Inflammatory macrophage (primary cell): ENCODE results near the gene HBA1.
A peak's percentile ranks its signal among the peaks of the same experiment; 100 is the strongest.
"Not testable (repeated sequence)": the region's sequence is repeated elsewhere in the genome, so short reads cannot be mapped to it uniquely, and the experiment has no call there.

Experiments
- DNase-seq, 2 donors: peaks; one replicate each; pipeline ENCODE4 v3.0.0-alpha.2; 2020 to 2022
- total RNA-seq, 18 experiments: gene quantifications; one replicate each; lab custom pipeline; 2026; ENCODE audit warnings: mixed read lengths in 6 of 18, inconsistent platforms in 2 of 18; lab: John Stamatoyannopoulos, UW

Gene HBA1
- total RNA-seq, result 0 to 0.32 (median 0) reads per million in 18 experiments

DNA sequence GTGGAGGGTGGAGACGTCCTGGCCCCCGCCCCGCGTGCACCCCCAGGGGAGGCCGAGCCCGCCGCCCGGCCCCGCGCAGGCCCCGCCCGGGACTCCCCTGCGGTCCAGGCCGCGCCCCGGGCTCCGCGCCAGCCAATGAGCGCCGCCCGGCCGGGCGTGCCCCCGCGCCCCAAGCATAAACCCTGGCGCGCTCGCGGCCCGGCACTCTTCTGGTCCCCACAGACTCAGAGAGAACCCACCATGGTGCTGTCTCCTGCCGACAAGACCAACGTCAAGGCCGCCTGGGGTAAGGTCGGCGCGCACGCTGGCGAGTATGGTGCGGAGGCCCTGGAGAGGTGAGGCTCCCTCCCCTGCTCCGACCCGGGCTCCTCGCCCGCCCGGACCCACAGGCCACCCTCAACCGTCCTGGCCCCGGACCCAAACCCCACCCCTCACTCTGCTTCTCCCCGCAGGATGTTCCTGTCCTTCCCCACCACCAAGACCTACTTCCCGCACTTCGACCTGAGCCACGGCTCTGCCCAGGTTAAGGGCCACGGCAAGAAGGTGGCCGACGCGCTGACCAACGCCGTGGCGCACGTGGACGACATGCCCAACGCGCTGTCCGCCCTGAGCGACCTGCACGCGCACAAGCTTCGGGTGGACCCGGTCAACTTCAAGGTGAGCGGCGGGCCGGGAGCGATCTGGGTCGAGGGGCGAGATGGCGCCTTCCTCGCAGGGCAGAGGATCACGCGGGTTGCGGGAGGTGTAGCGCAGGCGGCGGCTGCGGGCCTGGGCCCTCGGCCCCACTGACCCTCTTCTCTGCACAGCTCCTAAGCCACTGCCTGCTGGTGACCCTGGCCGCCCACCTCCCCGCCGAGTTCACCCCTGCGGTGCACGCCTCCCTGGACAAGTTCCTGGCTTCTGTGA, at the start of gene HBA1:
TSS of gene HBA1 (plus strand) at position 204 of the 906 bp plus-strand sequence. CDS start at position 241, 37 bp downstream.
- DNase-seq, result not testable (repeated sequence)

DNA sequence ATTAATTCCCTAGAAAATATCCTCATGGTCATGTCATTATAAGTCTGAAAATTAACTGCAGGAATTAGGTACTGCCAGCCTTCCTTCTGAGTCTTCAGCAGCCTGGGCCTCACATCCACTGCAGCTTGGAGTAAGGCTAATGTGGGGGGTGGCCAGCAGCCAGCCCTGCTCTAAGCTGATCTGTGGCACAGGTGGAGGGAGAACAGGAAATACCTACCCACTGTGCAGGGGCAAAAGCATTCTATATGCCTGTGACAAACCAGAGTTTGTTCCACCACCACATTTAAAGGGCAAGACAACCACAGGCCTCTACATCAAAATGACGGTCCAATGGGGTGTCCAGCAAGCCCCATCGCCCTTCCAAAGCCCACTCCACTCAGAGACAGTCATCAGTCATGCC, 47.4 kb upstream of the HBA1 start:
- no peak for DNase-seq

DNA sequence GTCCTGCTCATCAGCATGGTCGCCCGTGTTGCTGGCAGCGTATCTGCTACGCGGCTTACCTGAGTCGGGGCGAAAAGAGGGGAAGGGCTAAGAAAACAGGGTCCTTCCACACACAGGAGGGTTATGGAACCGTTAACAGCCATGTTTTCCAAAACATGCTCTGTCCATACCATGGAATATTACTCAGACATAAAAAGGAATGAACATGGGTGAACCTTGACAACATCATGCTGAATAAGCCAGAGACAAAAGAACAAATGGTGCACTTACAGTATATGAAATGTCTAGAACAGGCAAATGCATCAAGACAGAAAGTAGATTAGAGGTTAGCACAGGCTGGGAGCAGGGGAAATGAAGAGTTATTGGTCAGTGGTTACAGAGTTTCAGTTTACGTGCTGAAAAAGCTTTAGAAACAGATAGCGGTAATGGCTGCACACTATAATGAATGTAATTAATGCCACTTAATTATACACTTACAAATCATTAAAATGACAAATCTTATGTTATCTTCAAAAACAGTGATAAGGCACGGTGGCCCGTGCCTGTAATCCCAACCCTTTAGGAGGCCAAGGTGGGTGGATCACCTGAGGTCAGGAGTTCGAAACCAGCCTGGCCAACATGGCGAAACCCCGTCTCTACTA, 45.8 kb upstream of the HBA1 start:
- DNase-seq, result no peak

DNA sequence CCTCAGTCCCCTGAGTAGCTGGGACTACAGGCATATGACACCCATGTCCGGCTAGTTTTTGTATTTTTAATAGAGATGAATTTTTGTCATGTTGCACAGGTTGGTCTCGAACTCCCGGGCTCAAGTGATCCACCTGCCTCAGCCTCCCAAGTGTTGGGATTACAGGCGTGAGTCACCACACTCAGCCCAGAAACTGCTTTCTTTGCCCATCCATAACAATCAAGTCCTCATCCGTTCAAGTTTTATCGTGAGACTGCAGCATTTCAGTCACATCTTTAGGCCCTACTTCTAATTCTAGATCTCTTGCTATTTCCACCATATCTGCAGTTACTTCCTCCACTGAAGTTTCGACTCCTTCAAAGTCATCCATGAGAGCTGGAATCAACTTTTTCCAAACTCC, 44.4 kb upstream of the HBA1 start:
- no peak for DNase-seq

DNA sequence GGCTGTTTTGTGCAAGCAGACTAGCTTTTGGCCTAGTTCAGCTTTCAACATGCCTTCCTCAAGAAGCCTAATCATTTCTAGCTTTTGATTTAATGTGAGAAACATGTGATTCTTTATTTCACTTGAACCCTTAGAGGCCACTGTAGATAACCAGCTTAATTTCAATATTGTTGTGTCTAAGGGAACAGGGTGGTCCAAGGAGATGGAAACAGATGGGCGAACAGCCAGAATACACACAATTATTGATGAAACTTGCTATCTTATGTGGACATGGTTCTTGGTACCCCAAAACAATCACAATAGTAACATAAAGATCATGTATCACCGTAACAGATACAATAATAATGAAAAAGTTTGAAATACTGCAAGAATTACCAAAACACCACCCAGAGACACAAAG, 42.8 kb upstream of the HBA1 start:
- DNase-seq, result no peak

DNA sequence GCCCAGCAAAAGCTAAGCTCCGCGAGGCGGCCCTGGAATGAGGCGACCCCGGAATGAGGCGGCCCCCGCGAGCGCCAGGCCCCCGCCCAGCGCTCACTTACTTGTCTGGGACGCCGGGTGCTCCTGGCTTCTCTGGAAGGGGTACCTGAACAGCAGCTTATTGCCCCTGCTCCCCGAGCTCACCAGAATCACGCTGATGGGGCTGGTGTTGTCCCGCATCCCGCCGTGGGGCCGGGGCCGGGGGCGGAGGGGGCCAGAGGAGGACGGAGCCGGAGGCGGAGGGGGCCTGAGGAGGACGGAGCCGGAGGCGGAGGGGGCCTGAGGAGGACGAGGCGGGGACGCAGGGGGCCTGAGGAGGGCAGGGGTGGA, 38.4 kb upstream of the HBA1 start:
- DNase-seq, result no peak

DNA sequence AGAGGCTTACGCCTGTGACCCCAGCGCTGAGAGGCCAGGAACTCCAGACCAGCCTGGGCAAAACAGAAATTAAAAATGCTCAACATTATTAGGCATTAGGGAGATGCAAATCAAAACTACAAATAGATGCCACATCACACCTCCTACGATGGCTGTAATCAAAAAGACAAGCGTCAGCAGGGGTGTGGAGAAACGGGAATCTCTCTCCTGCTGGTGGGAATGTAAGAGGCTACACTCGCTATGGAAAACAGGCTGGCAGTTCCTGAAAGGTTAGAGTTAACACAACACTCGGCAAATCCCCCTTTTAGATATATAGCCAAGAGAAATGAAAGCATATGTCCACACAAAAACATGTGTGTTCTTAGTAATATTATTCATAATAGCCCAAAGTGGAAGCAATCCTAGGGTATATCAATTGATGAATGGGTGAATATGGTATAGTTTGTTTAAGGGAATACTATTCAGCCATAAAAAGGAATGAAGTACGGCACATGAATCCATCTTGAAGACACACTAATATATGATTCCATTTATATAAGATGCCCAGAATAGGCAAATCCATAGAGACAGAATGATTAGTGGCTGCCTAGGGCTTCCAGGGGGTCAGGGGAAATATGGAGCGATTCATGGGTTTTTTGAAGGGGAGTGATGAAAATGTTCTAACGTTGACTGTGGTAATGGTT, 36.2 kb upstream of the HBA1 start:
- DNase-seq, result no peak

DNA sequence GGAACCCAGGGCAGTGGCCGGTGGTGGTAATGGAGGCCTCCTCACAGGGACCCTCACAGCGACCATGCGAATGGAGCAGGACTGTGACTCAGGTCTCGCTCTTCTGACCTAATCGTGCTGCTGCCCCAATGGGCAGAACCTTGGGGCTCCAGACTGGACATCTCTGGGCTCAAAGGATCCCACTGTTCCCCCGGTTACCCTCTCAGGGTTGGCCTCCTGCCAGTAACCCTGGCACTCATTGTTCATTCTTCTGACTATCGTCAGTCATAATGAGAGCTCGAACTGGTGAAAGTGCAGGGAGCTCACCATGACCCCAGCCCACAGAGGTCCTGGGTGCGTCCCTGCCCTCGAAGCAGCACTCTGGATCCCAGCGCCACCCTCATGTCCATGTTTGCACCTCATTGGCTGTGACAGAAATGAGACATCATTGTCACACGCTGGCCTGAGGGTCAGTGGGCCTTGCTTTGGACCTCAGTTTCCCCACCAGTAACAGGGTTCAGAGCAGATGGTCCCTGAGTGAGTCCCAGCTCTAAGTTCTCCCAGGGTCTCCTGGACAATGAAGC, 34.0 kb upstream of the HBA1 start:
- no peak for DNase-seq

DNA sequence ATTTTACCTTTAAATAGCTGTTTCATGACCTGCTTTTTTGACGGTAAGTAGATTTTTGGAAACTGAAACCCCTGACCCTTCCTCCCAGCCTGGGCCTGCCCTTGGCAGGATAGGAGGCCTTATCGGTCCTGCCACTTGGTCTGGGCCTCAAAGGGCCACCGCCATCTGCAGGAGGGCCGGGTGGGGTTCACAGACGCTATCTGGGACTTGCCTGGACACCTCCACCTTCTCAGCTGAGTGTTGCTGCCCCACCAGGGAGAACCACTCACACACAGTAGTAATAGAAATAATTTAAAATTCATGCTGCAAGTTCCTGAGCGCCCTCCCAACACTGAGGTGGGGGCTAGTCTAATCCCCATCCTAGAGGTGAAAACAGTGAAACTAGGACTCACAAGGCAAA, 33.4 kb upstream of the HBA1 start:
- DNase-seq, result no peak

DNA sequence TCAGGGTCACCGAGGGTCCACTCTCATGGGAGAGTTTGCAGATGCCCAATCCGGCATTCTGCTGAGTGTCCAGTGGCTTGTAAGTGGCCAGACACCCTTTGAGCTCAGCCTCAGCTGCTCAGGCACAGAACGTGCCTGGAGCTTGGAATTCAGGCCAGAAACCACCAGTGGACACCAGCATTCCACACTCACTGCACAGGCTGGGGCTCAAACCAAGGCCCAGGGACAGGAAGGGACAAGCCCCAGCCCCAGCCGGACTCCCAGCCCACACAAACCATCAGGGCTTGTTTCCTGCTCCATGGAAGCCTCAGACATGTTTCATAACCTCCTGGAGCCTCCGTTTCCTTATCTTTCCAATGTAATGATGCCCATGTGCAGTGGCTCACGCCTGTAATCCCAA, 33.0 kb upstream of the HBA1 start:
- no peak for DNase-seq

DNA sequence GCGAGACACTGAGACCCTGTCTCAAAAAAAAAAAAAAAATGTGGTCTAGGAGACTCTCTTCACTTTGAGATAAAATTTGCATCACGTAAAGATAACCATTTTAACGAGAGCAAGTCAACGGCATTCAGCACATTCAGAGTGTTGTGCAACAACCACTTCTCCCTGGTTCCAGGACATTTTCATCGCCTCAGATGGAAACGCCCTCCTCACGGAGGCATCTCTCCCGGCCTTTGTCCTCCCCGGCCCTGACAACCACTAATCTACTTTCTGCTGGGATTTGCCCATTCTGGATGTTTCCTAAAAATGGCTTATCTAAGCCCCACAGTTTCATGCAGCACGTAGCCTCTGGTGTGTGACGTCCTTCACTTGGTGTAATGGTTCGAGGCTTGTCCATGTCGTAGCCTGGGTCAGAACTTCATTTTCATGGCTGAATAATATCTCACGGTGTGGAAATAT, 31.7 kb upstream of the HBA1 start:
- no peak for DNase-seq

DNA sequence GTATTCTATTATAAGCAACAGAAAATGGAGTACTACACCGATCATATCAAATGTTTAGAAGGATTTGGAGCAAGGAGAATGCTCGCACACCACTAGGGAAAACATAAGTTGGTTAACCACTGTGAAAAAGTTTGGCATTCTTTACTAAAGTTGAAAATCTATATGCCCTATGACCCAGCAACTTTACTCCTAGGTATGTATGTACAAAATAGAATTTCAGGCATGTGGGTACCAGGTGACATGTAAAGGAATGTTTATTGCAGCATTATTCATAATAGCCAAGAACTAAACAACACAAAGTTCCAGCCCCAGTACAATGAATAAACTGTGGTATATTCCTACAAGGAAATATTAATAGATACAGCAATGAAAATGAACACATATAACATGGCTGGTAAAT, 29.8 kb upstream of the HBA1 start:
- DNase-seq, result no peak

DNA sequence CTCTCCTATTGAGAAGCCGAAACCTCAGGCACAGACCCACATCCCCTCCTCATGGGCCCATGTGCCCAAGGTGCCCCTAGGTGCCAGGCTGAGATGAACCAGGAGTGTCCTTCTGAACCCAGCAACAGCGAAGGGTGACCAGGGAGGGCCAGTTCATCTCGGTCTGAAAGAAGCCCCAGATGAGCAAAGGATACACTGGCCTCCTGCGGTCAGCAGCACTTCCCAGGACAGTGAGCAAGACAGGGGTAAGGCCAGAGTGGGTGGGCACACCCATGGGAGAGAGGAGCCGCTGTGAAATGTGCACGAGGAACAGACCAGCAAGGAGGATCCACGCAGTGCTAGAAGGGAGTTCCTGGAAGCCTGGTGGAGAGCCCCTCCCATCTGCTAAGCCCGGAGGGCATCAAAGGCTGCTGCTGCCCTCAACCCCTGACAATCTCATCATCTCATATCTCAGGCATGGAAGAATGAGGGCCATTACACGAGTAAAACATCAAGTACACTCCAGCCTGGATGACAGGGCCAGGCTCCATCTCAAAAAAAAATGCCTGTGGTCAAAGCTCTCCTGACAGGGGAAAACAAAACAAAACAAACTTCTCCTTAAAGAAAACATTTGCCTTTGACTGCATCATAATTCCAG, 27.3 kb upstream of the HBA1 start:
- no peak for DNase-seq

DNA sequence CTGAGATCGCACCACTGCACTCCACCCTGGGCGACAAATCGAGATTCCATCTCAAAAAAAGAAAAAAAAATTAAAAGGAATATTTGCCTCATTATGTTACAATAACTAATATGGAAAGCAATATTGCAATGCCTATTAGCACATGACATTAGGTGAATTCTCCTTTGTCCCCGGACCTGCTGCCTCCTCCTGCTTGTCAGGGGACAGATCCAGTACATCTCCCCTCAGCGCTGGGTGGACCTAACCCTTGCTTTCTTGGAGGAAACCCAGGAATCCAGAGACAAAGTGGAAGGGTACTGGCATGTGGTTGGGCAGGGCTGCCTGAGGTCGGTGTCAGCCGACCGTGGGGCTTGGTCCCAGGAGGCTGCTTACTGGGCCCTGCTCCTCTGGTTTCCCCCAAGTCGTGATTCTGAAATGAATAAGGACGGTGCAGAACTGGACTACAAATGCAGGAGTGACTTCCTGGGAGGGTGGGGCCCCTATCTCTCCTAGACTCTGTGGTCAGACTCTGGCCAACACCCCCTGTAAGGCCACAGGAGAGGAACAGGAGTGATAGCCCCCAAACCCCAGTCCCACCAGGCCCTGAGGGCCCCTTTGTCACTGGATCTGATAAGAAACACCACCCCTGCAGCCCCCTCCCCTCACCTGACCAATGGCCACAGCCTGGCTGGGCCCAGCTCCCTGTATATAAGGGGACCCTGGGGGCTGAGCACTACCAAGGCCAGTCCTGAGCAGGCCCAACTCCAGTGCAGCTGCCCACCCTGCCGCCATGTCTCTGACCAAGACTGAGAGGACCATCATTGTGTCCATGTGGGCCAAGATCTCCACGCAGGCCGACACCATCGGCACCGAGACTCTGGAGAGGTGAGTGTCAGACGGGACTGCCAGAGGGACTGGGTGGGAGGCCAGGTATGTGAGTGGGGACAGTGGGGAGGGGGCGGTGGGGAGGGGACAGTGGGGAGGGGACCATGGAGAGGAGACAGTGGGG, 24.0 kb upstream of the HBA1 start, which contains the start of gene HBZ:
TSS of gene HBZ (plus strand) at position 504 of the 988 bp plus-strand sequence. CDS start at position 770, 266 bp downstream.
- DNase-seq, result no peak

DNA sequence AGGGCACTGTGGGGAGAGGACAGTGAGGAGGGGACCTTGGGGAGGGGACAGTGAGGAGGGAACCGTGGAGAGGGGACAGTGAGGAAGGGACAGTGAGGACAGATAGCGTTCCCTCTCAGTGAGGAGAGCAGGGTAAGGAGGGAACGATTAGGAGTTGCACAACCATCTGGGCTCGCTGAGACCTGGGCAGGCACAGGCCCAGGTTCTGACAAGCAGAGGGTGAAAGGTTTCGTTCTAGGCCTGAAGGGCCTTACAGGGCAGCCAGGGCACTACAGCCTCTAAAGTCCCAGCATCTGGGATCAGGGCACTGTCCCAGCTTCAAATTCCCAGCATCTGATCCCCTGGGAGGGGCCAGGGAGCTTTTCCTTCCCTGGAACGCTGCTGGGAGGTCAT, 23.4 kb upstream of the HBA1 start:
- not testable (repeated sequence) for DNase-seq

DNA sequence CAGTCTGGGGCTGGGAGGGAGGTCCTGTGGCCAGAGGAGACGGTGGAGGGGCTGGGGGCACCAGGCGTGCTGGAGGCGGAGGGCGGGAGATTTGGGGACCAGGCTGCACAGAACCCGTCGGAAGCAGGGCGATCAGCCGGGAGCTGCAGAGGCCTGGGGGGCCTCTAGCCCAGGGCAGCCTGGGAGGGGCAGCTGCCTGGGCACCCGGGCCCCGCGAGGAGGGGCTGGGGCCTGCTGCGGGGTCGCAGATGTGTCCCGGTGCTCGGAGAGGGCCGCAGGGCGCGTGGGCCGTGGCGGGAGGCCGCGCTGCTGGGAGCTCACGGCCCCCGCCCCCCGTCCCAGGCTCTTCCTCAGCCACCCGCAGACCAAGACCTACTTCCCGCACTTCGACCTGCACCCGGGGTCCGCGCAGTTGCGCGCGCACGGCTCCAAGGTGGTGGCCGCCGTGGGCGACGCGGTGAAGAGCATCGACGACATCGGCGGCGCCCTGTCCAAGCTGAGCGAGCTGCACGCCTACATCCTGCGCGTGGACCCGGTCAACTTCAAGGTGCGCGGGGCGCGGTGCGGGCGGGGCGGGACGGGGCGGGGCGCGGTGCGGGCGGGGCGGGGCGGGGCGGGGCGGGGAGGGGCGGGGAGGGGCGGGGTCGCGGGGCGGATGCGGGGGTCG, 22.8 kb upstream of the HBA1 start:
- not testable (repeated sequence) for DNase-seq

DNA sequence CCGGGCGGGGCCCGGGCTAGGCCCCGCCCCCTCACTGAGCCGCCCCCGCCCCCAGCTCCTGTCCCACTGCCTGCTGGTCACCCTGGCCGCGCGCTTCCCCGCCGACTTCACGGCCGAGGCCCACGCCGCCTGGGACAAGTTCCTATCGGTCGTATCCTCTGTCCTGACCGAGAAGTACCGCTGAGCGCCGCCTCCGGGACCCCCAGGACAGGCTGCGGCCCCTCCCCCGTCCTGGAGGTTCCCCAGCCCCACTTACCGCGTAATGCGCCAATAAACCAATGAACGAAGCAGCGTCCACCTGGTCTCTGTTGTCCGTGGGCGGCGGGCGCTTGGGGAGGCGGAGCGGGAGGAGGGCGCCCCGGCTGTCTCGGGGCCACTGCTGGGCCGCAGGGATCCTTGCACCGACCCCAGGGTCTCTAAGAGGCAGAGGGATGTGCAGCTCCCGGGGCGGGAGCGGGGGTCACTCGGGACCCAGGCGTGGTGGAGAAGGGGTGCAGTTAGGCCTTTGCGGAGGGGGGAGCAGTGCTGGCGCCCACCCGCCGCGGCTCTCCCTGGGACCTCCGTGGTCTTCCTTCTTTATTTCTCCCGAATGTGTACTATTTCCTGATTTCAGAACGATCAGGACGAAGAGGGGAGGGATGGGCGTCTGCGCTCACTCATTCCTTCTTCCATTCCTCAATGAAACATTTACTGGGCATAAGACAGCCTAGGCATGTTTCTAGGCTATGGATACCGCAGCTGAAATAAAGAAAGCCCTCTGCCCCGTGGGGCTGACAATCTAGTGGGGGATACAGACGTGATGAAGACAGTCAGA, 22.1 kb upstream of the HBA1 start:
- peak in 1 of 2 donors; percentile 3 for DNase-seq

DNA sequence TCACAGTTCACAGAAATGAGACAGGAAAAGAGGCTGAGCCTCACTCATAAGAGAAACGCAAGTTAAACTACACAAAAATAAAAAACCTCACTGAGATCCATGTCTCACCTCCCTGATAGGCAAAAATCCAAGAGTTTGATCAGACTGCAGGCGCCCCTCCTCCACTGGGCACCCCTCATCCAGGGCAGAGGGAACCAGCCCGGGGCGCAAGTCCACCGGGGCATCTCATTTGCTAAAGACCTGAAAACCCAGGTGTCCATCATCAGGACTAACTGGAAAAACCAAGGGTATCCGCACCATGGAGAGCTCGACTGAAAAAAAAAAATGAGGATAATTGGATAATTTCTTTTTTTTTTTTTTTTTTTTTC, 21.5 kb upstream of the HBA1 start:
- DNase-seq, result no peak

DNA sequence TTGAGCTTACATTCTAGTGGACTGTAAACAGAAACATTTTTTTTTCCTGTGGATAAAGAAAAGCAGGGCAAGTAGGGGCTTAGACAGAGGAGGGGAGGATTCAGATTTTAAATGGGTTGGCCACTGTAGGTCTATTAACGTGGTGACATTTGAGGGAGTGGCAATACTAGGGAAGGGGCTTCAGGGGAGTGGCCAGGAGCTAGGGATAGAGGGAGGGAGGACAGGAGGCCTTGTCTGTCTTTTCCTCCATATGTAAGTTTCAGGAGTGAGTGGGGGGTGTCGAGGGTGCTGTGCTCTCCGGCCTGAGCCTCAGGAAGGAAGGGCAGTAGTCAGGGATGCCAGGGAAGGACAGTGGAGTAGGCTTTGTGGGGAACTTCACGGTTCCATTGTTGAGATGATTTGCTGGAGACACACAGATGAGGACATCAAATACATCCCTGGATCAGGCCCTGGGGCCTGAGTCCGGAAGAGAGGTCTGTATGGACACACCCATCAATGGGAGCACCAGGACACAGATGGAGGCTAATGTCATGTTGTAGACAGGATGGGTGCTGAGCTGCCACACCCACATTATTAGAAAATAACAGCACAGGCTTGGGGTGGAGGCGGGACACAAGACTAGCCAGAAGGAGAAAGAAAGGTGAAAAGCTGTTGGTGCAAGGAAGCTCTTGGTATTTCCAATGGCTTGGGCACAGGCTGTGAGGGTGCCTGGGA, 17.2 kb upstream of the HBA1 start:
- DNase-seq, result no peak
